ENCODE results near the gene CRB3. TPM values are rescaled to one million over a fixed set of nuclear protein-coding genes. Genes with fewer than 3 reads are reported as not detected.

The CRB3 gene
- total and polyA plus RNA-seq, 2 experiments from 2014 or later = 11.8 to 44.4 TPM

DNA sequence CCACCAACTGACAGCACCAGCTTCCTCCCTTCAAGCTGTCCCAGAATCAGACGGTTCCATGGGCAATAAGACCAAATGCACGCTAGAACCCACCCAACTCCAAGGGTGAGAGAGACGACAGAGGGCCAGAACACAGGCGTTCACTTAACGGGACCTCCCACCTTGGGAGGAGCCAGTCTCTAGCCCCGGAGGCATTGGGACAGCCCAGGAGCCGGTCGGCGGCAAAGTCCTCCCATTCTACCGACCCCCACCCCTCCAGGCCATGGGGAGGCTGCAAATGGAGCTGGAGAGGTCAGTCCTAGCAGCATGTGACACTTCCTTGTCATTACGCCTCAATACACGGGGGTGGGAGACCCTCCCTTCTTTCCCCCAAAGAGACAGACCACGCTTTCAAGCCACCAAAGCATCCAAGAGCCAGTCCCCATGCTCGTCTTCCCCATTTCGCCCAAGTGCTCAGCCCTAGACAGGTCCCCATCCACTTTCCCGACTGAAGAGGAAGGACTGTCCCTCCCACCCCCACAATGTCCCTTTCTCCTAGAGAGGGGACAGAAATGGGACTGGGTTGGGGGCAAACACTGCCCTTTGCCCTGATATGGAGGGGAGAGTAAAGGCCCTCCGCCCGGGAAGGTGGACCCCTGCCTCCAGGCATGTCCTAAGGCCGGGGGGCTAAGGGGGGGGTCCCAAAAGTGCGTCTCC lies 40.4 kb upstream of the CRB3 start:
- H3K4me3 ChIP-seq = peak overlapping the region; percentile 97
- Mint-ChIP-seq H3K27me3 (ENCODE audit: insufficient read depth, low read depth, poor library complexity) (peaks cover 15% of the 10 kb centered on the region), H3K9me3 (peaks cover 9% of the 10 kb centered on the region), H3K4me1 (peaks cover 13% of the 10 kb centered on the region), H3K36me3 (ENCODE audit: low read depth) (peaks cover 63% of the 10 kb centered on the region), H3K27ac (peak overlapping the region; percentile 84), H3K4me3 (peak overlapping the region; percentile 92)
- DNase-seq (ENCODE audit: low spot score) (peak; percentile 74), ATAC-seq (peak; percentile 10)
- 0 out of 2 replicates have a peak overlapping the region, but pooled peaks have one; percentile 63 for H3K27ac ChIP-seq (ENCODE audit: low read depth)
- peaks cover 30% of the 10 kb centered on the region for H3K36me3 ChIP-seq (ENCODE audit: insufficient read depth)
- TF ChIP-seq, protein P1, sequence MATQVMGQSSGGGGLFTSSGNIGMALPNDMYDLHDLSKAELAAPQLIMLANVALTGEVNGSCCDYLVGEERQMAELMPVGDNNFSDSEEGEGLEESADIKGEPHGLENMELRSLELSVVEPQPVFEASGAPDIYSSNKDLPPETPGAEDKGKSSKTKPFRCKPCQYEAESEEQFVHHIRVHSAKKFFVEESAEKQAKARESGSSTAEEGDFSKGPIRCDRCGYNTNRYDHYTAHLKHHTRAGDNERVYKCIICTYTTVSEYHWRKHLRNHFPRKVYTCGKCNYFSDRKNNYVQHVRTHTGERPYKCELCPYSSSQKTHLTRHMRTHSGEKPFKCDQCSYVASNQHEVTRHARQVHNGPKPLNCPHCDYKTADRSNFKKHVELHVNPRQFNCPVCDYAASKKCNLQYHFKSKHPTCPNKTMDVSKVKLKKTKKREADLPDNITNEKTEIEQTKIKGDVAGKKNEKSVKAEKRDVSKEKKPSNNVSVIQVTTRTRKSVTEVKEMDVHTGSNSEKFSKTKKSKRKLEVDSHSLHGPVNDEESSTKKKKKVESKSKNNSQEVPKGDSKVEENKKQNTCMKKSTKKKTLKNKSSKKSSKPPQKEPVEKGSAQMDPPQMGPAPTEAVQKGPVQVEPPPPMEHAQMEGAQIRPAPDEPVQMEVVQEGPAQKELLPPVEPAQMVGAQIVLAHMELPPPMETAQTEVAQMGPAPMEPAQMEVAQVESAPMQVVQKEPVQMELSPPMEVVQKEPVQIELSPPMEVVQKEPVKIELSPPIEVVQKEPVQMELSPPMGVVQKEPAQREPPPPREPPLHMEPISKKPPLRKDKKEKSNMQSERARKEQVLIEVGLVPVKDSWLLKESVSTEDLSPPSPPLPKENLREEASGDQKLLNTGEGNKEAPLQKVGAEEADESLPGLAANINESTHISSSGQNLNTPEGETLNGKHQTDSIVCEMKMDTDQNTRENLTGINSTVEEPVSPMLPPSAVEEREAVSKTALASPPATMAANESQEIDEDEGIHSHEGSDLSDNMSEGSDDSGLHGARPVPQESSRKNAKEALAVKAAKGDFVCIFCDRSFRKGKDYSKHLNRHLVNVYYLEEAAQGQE (IDR thresholded peaks at IDR 0.05; ENCODE audit: unreplicated experiment) = no peak
- TF ChIP-seq, protein P2, sequence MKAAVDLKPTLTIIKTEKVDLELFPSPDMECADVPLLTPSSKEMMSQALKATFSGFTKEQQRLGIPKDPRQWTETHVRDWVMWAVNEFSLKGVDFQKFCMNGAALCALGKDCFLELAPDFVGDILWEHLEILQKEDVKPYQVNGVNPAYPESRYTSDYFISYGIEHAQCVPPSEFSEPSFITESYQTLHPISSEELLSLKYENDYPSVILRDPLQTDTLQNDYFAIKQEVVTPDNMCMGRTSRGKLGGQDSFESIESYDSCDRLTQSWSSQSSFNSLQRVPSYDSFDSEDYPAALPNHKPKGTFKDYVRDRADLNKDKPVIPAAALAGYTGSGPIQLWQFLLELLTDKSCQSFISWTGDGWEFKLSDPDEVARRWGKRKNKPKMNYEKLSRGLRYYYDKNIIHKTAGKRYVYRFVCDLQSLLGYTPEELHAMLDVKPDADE (IDR thresholded peaks at IDR 0.05) = no peak
- TF ChIP-seq JUNB (IDR thresholded peaks at IDR 0.05; ENCODE audit: unreplicated experiment) (no peak), EZH2 (IDR thresholded peaks at IDR 0.05; ENCODE audit: low read depth, unreplicated experiment) (no peak), CREB1 (CRISPR knock-in tag; IDR thresholded peaks at IDR 0.05; ENCODE audit: low read depth) (no peak), ZNF114 (CRISPR knock-in tag; IDR thresholded peaks at IDR 0.05) (no peak)
- H2AFZ ChIP-seq = no peak overlapping the region
- H3K27me3 ChIP-seq (ENCODE audit: insufficient read depth) = no peaks in the 10 kb centered on the region
- peaks cover 7% of the 10 kb centered on the region; the same call in 1 of the 2 replicates for H3K9me2 ChIP-seq (ENCODE audit: insufficient read depth)
- peaks cover 53% of the 10 kb centered on the region for H3K79me2 ChIP-seq (replicated peaks; ENCODE audit: insufficient read depth)
- peaks cover 8% of the 10 kb centered on the region; the same call in 1 of the 2 replicates for H3K4me1 ChIP-seq (ENCODE audit: insufficient read depth)
- H3K4me2 ChIP-seq = peak overlapping the region; percentile 91
- H3F3A ChIP-seq (replicated peaks; ENCODE audit: low read depth) = 0 out of 2 replicates have a peak, but pooled peaks cover 4% of the 10 kb centered on the region
- H4K20me1 ChIP-seq (replicated peaks; ENCODE audit: insufficient read depth) = peaks cover 42% of the 10 kb centered on the region

DNA sequence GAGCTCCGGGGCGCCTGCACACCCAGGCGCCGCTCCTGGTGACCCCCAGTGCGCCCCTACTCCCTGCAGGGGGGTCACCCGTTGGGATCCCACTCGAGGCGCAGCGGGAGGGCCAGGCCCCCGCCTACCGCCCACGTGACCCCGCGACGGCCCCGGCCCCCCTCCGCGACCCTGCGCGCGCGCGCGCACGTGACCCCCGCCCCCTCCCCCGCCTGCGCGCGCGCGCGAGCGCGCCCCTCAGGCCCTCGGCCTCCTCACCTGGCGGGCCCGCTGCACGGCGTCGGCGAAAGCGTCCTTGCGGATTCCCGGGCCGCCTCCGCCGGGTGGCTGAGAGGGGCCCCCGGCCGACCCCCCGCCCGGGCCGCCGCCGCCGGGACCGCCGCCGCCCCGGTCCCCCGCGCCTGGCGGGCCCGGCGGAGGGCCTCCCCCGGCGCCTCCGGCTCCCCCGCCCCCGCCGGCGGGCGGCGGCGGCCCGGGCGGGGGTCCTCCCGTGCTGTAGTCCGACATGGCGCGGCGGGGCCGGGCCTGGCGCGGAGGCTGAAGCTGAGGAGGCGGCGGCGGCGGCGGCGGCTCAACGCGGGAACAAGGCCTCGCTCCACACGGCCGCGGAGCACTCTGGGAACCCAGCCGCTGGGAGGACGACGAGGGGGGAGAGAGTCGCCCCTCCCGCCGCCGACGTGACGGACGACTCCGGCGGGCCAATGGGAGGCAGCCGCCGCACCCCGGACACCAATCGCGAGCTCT lies 39.7 kb upstream of the CRB3 start, which contains the start of gene KHSRP:
Gene KHSRP (minus strand): TSS at position 617 of the 744 bp plus-strand sequence. CDS start 110 bp downstream, at position 507.
- DNase-seq (ENCODE audit: low spot score) = peak; percentile 45
- Mint-ChIP-seq H3K27ac (peak within 1 kb of the TSS; percentile 84), H3K27me3 (ENCODE audit: insufficient read depth, low read depth, poor library complexity) (peaks cover 15% of the 10 kb centered on the region)

More for the DNA sequence above, 39.7 kb upstream of the CRB3 start, which contains the start of gene KHSRP:
- Mint-ChIP-seq H3K36me3 (ENCODE audit: low read depth) (peaks cover 56% of the 10 kb centered on the region), H3K4me3 (peak within 1 kb of the TSS; percentile 92), H3K4me1 (peaks cover 13% of the 10 kb centered on the region), H3K9me3 (peaks cover 9% of the 10 kb centered on the region)
- Histone ChIP-seq H3K79me2 (replicated peaks; ENCODE audit: insufficient read depth) (peaks cover 48% of the 10 kb centered on the region), H3K4me3 (peak within 1 kb of the TSS; percentile 97), H3K27ac (ENCODE audit: low read depth) (0 out of 2 replicates have a peak within 1 kb of the TSS, but pooled peaks have one; percentile 63), H3K27me3 (ENCODE audit: insufficient read depth) (no peaks in the 10 kb centered on the region), H4K20me1 (replicated peaks; ENCODE audit: insufficient read depth) (peaks cover 37% of the 10 kb centered on the region), H3K4me2 (peak within 1 kb of the TSS; percentile 91), H3K9me2 (ENCODE audit: insufficient read depth) (peaks cover 7% of the 10 kb centered on the region; the same call in 1 of the 2 replicates), H3K4me1 (ENCODE audit: insufficient read depth) (peaks cover 8% of the 10 kb centered on the region; the same call in 1 of the 2 replicates), H2AFZ (no peak within 1 kb of the TSS), H3F3A (replicated peaks; ENCODE audit: low read depth) (0 out of 2 replicates have a peak, but pooled peaks cover 4% of the 10 kb centered on the region), H3K36me3 (ENCODE audit: insufficient read depth) (peaks cover 24% of the 10 kb centered on the region)
- ATAC-seq = no peak
- TF ChIP-seq ZNF331 (CRISPR knock-in tag; IDR thresholded peaks at IDR 0.05; ENCODE audit: low read depth) = no peak
- TF ChIP-seq POLR2AphosphoS5 (IDR thresholded peaks at IDR 0.05; ENCODE audit: low read depth) = peak; percentile 83
- peak; percentile 77 for TF ChIP-seq CREB1 (CRISPR knock-in tag; IDR thresholded peaks at IDR 0.05; ENCODE audit: low read depth)

All from GM23338 (cell line).